ENCODE results near the gene SLC37A1. TPM values are rescaled to one million over a fixed set of nuclear protein-coding genes. Genes with fewer than 3 reads are reported as not detected.
A peak's percentile ranks its signal among the peaks of the same experiment; 100 is the strongest.

The SLC37A1 gene
- total RNA-seq, 3 donors from 2014 or later (not counting 1 experiment from before 2014, with no cell fraction given): 24.8 to 25.8 (median 25.3) TPM

GRCh38 chr21:42559326-42559725 is 45.7 kb downstream of the SLC37A1 start:
- Mint-ChIP-seq H3K27me3 (ENCODE audit: low read depth in 2 of 2) (no peaks in the 10 kb centered on the region), H3K9me3 (no peaks in the 10 kb centered on the region), H3K36me3 (peaks cover 10% of the 10 kb centered on the region), H3K27ac (no peak overlapping the region), H3K4me1 (peaks cover 9 to 11% of the 10 kb centered on the region in 2 donors), H3K4me3 (no peak overlapping the region)
- Histone ChIP-seq H3K9me3 (ENCODE audit: control insufficient read depth, insufficient read depth, low read length) (no peaks in the 10 kb centered on the region), H3K27me3 (ENCODE audit: control insufficient read depth, insufficient read depth, low read length) (no peaks in the 10 kb centered on the region), H3K4me3 (ENCODE audit: low read length) (no peak overlapping the region), H3K27ac (ENCODE audit: low read length) (no peak overlapping the region), H3K4me1 (ENCODE audit: control insufficient read depth, insufficient read depth, low read length) (peaks cover 13% of the 10 kb centered on the region), H3K36me3 (ENCODE audit: control insufficient read depth, insufficient read depth, low read length) (peaks cover 53% of the 10 kb centered on the region)
- no peak for TF ChIP-seq CTCF (IDR thresholded peaks at IDR 0.05)
- DNase-seq (no peak), ATAC-seq (no peak)
- 95% methylated on average over 13 of the region's 13 CpGs for WGBS (ENCODE audit: insufficient coverage)
- intact Hi-C loops (cut with micrococcal nuclease): no loop called here

- 96% methylated on average over 8 of the region's 8 CpGs for WGBS (ENCODE audit: insufficient coverage)
- Histone ChIP-seq H3K27ac (ENCODE audit: low read length) (no peak overlapping the region), H3K36me3 (ENCODE audit: control insufficient read depth, insufficient read depth, low read length) (peaks cover 54% of the 10 kb centered on the region), H3K4me3 (ENCODE audit: low read length) (no peak overlapping the region), H3K4me1 (ENCODE audit: control insufficient read depth, insufficient read depth, low read length) (peaks cover 13% of the 10 kb centered on the region), H3K27me3 (ENCODE audit: control insufficient read depth, insufficient read depth, low read length) (no peaks in the 10 kb centered on the region), H3K9me3 (ENCODE audit: control insufficient read depth, insufficient read depth, low read length) (no peaks in the 10 kb centered on the region)
- TF ChIP-seq CTCF (IDR thresholded peaks at IDR 0.05): no peak
- Mint-ChIP-seq H3K27ac (no peak overlapping the region), H3K9me3 (no peaks in the 10 kb centered on the region), H3K27me3 (ENCODE audit: low read depth in 2 of 2) (no peaks in the 10 kb centered on the region), H3K4me1 (peaks cover 9 to 11% of the 10 kb centered on the region in 2 donors), H3K4me3 (no peak overlapping the region), H3K36me3 (peaks cover 10% of the 10 kb centered on the region)
- intact Hi-C loops (cut with micrococcal nuclease): no loop called here
- DNase-seq: no peak
- no peak for ATAC-seq
Measured at GRCh38 chr21:42560517-42561179, 47.0 kb downstream of the SLC37A1 start.

GRCh38 chr21:42561762-42562650 is 48.4 kb downstream of the SLC37A1 start:
- H3K27ac ChIP-seq (ENCODE audit: low read length): no peak overlapping the region
- ATAC-seq: peak in 1 of 3 donors; percentile 50
- 72% methylated on average over 23 of the region's 23 CpGs for WGBS (ENCODE audit: insufficient coverage)
- no peaks in the 10 kb centered on the region for H3K27me3 ChIP-seq (ENCODE audit: control insufficient read depth, insufficient read depth, low read length)
- no peak overlapping the region for H3K4me3 ChIP-seq (ENCODE audit: low read length)
- Mint-ChIP-seq H3K27me3 (ENCODE audit: low read depth in 2 of 2) (no peaks in the 10 kb centered on the region), H3K36me3 (peaks cover 10% of the 10 kb centered on the region), H3K27ac (peak overlapping the region in 1 of 2 donors; percentile 27), H3K4me1 (peaks cover 9 to 11% of the 10 kb centered on the region in 2 donors), H3K4me3 (no peak overlapping the region), H3K9me3 (no peaks in the 10 kb centered on the region)
- no peaks in the 10 kb centered on the region for H3K9me3 ChIP-seq (ENCODE audit: control insufficient read depth, insufficient read depth, low read length)
- peaks cover 49% of the 10 kb centered on the region for H3K36me3 ChIP-seq (ENCODE audit: control insufficient read depth, insufficient read depth, low read length)
- peak in 1 of 2 donors; percentile 22 for DNase-seq
- peaks cover 13% of the 10 kb centered on the region for H3K4me1 ChIP-seq (ENCODE audit: control insufficient read depth, insufficient read depth, low read length)
- TF ChIP-seq CTCF (IDR thresholded peaks at IDR 0.05): no peak
- intact Hi-C loops (cut with micrococcal nuclease): no loop called here
